OCI-LY3 (cell line): ENCODE data around the gene GAL3ST3.

Experiments
- H2AFZ ChIP-seq: fragments of 200-600, 300-600 bp; shearing (Covaris generic); 2 replicates; pipeline ENCODE4 v1.6.0; 2014; ENCODE audit warnings: antibody characterized with exemption, low read depth, low read length
- H3K27ac ChIP-seq: fragments of 200-600, 300-600 bp; sonication (generic); 2 replicates; pipeline ENCODE4 v1.5.1; 2014; ENCODE audit warnings: mild to moderate bottlenecking, low read length, moderate library complexity, mixed read lengths
- H3K27me3 ChIP-seq: fragments of 200-600, 300-600 bp; sonication (generic); 2 replicates; pipeline ENCODE4 v1.6.1; 2014; ENCODE audit warnings: low read depth, low read length, mixed read lengths
- H3K36me3 ChIP-seq: fragments of 200-600, 300-600 bp; sonication (generic); replicated peaks from 2 replicates; pipeline ENCODE3; 2014; ENCODE audit warnings: low read depth, low read length, mixed read lengths
- H3K4me1 ChIP-seq: fragments of 300-600, 200-600 bp; sonication (generic); 2 replicates; pipeline ENCODE4 v1.6.1; 2014; ENCODE audit warnings: low read length, mixed read lengths
- H3K4me2 ChIP-seq: fragments of 200-600, 300-600 bp; sonication (generic); 2 replicates; pipeline ENCODE4 v1.6.1; 2014; ENCODE audit warnings: low read length, mixed read lengths
- H3K4me3 ChIP-seq: fragments of 300-600, 200-600 bp; sonication (generic); 2 replicates; pipeline ENCODE4 v1.5.1; 2014; ENCODE audit warnings: antibody characterized with exemption, mild to moderate bottlenecking, low read length, moderate library complexity
- H3K79me2 ChIP-seq: fragments of 300-600, 200-600 bp; shearing (Covaris generic); 2 replicates; pipeline ENCODE4 v1.6.1; 2014; ENCODE audit warnings: mild to moderate bottlenecking, low read length, mixed read lengths
- H3K9ac ChIP-seq: fragments of 300-600, 200-600 bp; shearing (Covaris generic); 2 replicates; pipeline ENCODE4 v1.6.0; 2014; ENCODE audit warnings: mild to moderate bottlenecking, low read length, moderate library complexity
- H3K9me3 ChIP-seq: fragments of 200-600, 300-600 bp; shearing (Covaris generic); 2 replicates; pipeline ENCODE4 v1.6.1; 2014; ENCODE audit warnings: low read length, mixed read lengths; ENCODE audit not compliant: insufficient read depth
- H4K20me1 ChIP-seq: fragments of 200-600, 300-600 bp; sonication (generic); 2 replicates; pipeline ENCODE4 v1.6.1; 2016; ENCODE audit warnings: low read length, mixed read lengths; ENCODE audit not compliant: insufficient read depth
- EZH2phosphoT487 ChIP-seq: fragments of 200-600 bp; shearing (Covaris generic); IDR thresholded peaks from 2 replicates; pipeline ENCODE4 v1.6.1; 2018; ENCODE audit warnings: antibody characterized with exemption, mixed run types, low read depth
- TF ChIP-seq, protein P1 (sequence below): fragments of 200-600, 300-600 bp; sonication (generic); IDR thresholded peaks from 2 replicates; pipeline ENCODE4 v1.5.1; 2014; ENCODE audit warnings: antibody characterized with exemption, low read length, low read depth

The GAL3ST3 gene

DNA sequence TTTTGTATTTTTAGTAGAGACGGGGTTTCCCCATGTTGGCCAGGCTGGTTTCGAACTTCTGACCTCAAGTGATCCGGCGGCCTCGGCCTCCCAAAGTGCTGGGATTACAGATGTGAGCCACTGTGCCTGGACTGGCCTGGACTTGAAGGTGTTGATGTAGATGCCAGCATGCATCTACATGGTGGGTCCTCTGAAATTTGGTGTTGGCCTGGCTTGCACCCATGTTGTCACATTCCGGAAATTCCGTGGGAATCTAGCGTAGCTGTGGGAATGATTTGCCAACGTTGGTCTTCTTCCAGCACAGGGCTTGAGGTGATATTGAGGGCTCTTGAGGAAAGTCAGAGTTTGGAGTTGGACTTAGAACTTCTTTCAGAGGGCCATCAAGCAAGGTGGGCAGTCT, 27.6 kb upstream of the GAL3ST3 start:
- Histone ChIP-seq H2AFZ (no peak overlapping the region), H3K27ac (no peak overlapping the region), H3K4me1 (peaks cover 16% of the 10 kb centered on the region), H3K9me3 (no peaks in the 10 kb centered on the region), H3K79me2 (no peaks in the 10 kb centered on the region; the same call in 1 of the 2 replicates), H4K20me1 (no peaks in the 10 kb centered on the region; the same call in 1 of the 2 replicates), H3K27me3 (no peaks in the 10 kb centered on the region), H3K9ac (no peak overlapping the region), H3K4me3 (no peak overlapping the region), H3K4me2 (no peak overlapping the region), H3K36me3 (peaks cover 6% of the 10 kb centered on the region)
- TF ChIP-seq, protein P1, sequence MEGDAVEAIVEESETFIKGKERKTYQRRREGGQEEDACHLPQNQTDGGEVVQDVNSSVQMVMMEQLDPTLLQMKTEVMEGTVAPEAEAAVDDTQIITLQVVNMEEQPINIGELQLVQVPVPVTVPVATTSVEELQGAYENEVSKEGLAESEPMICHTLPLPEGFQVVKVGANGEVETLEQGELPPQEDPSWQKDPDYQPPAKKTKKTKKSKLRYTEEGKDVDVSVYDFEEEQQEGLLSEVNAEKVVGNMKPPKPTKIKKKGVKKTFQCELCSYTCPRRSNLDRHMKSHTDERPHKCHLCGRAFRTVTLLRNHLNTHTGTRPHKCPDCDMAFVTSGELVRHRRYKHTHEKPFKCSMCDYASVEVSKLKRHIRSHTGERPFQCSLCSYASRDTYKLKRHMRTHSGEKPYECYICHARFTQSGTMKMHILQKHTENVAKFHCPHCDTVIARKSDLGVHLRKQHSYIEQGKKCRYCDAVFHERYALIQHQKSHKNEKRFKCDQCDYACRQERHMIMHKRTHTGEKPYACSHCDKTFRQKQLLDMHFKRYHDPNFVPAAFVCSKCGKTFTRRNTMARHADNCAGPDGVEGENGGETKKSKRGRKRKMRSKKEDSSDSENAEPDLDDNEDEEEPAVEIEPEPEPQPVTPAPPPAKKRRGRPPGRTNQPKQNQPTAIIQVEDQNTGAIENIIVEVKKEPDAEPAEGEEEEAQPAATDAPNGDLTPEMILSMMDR: no peak
- no peak for TF ChIP-seq EZH2phosphoT487

DNA sequence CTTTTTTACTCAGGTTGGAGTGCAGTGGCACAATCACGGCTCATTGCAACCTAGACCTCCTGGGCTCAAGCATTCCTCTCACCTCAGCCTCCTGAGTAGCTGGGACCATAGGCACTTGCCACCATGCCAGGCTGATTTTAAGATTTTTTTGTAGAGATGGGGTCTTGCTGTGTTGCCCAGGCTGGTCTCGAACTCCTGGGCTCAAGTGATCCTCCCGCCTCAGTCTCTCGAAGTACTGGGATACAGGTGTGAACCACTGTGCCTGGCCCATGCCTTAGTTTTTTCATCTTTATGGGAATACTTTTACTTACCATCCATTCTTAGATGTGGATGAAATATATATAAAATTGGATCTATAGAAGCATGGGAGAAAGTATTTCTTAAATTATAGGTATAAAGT, 26.3 kb upstream of the GAL3ST3 start:
- Histone ChIP-seq H3K27ac (no peak overlapping the region), H3K36me3 (peaks cover 6% of the 10 kb centered on the region), H3K4me2 (no peak overlapping the region), H4K20me1 (no peaks in the 10 kb centered on the region), H3K4me1 (peaks cover 16% of the 10 kb centered on the region), H3K27me3 (no peaks in the 10 kb centered on the region), H3K9ac (no peak overlapping the region), H3K9me3 (no peaks in the 10 kb centered on the region), H2AFZ (no peak overlapping the region), H3K4me3 (no peak overlapping the region), H3K79me2 (no peaks in the 10 kb centered on the region; the same call in 1 of the 2 replicates)
- no peak for TF ChIP-seq EZH2phosphoT487
- TF ChIP-seq, protein P1: no peak

DNA sequence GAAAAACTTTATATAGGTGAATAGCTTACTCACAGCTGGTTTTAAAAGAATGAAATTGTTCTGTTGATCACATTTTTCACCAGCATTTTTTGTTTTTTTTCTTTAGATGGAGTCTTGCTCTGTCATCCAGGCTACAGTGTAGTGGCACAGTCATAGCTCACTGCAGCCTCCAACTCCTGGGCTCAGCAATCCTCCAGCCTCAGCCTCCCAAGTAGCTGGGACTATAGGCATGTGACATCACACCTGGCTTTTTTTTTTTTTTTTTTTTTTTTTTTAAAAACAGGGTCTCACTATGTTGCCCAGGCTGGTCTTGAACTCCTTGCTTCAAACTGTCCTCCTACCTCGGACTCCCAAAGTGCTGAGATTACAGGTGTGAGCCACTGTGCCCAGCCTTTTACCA, 24.7 kb upstream of the GAL3ST3 start:
- no peaks in the 10 kb centered on the region for H3K27me3 ChIP-seq
- peaks cover 12% of the 10 kb centered on the region for H3K36me3 ChIP-seq
- no peak overlapping the region for H3K27ac ChIP-seq
- no peaks in the 10 kb centered on the region for H3K9me3 ChIP-seq
- H3K4me1 ChIP-seq: peaks cover 27% of the 10 kb centered on the region
- H3K9ac ChIP-seq: no peak overlapping the region
- no peak overlapping the region for H2AFZ ChIP-seq
- no peak overlapping the region for H3K4me3 ChIP-seq
- H3K4me2 ChIP-seq: no peak overlapping the region
- TF ChIP-seq, protein P1: no peak
- no peak for TF ChIP-seq EZH2phosphoT487
- H4K20me1 ChIP-seq: no peaks in the 10 kb centered on the region; the same call in 1 of the 2 replicates
- no peaks in the 10 kb centered on the region; the same call in 1 of the 2 replicates for H3K79me2 ChIP-seq

DNA sequence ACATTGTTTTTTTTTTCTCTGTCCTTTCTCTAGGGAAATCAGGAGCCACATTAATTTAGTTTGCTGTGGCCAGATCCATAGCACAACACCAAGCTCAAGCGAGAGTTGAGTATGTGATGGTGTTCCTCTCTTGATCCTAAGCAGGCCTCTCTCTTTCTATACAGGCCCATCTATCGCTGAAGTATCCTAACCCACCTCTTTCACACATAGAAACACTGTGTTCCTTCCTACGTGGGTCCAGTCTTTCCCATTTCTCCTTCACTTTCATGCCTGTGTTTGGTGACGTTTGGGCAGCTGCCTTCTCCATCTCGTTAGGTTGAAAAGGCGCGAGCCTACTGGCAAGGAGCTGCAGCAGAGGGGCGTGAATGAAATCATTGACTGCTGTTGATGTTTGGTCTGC, 23.6 kb upstream of the GAL3ST3 start:
- Histone ChIP-seq H3K36me3 (peaks cover 22% of the 10 kb centered on the region), H3K27ac (no peak overlapping the region), H3K9ac (no peak overlapping the region), H2AFZ (no peak overlapping the region), H3K4me3 (no peak overlapping the region), H3K79me2 (no peaks in the 10 kb centered on the region; the same call in 1 of the 2 replicates), H3K9me3 (no peaks in the 10 kb centered on the region), H3K27me3 (no peaks in the 10 kb centered on the region), H4K20me1 (peaks cover 2% of the 10 kb centered on the region; the same call in 1 of the 2 replicates), H3K4me2 (no peak overlapping the region), H3K4me1 (peaks cover 23% of the 10 kb centered on the region)
- TF ChIP-seq, protein P1: no peak
- no peak for TF ChIP-seq EZH2phosphoT487
